ENCODE results near the gene ANGPTL1. TPM values are rescaled to one million over a fixed set of nuclear protein-coding genes. Genes with fewer than 3 reads are reported as not detected.

The ANGPTL1 gene
- total and polyA plus RNA-seq, 3 donors from 2014 or later, result 5.0 to 18.4 (median 14.7) TPM

DNA sequence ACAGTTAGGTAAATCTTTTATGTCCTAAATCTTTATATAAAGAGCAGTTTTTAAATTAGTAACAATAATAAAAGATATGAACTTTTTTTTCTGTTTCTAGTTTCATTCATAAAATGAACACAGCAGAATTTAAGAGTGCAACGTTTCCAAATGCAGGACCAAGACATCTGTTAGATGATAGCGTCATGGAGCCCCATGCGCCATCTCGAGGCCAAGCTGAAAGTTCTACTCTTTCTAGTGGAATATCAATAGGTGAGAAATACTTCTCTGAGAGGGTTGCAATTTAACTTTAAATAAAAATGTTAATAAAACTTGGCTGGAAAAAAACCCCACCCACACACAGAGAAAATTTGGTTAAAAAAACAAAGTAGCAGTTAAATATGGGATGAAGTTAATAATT is 15.0 kb upstream of the ANGPTL1 start:
- no peaks in the 10 kb centered on the region for H3K4me1 ChIP-seq
- H3K9me3 ChIP-seq, result no peaks in the 10 kb centered on the region
- H3K4me3 ChIP-seq, result no peak overlapping the region
- 81 to 90% methylated on average over 4 of the region's 4 CpGs for WGBS, 2 donors
- no peak for DNase-seq
- H3K27ac ChIP-seq, result no peak overlapping the region
- intact Hi-C loops (cut with DNase I; ENCODE audit: low total_unique reads), result no loop called here
- TF ChIP-seq, protein P1, sequence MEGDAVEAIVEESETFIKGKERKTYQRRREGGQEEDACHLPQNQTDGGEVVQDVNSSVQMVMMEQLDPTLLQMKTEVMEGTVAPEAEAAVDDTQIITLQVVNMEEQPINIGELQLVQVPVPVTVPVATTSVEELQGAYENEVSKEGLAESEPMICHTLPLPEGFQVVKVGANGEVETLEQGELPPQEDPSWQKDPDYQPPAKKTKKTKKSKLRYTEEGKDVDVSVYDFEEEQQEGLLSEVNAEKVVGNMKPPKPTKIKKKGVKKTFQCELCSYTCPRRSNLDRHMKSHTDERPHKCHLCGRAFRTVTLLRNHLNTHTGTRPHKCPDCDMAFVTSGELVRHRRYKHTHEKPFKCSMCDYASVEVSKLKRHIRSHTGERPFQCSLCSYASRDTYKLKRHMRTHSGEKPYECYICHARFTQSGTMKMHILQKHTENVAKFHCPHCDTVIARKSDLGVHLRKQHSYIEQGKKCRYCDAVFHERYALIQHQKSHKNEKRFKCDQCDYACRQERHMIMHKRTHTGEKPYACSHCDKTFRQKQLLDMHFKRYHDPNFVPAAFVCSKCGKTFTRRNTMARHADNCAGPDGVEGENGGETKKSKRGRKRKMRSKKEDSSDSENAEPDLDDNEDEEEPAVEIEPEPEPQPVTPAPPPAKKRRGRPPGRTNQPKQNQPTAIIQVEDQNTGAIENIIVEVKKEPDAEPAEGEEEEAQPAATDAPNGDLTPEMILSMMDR (IDR thresholded peaks at IDR 0.05), result no peak
- no peaks in the 10 kb centered on the region for H3K36me3 ChIP-seq (ENCODE audit: low read depth, missing control alignments)
- H3K27me3 ChIP-seq, result no peaks in the 10 kb centered on the region

GRCh38 chr1:178881950-178882349 is 11.1 kb upstream of the ANGPTL1 start:
- no peak for DNase-seq
- no peaks in the 10 kb centered on the region for H3K36me3 ChIP-seq (ENCODE audit: low read depth, missing control alignments)
- no peak overlapping the region for H3K27ac ChIP-seq
- TF ChIP-seq, protein P1 (IDR thresholded peaks at IDR 0.05), result no peak
- no peak for TF ChIP-seq POLR2A (IDR thresholded peaks at IDR 0.05)
- WGBS, 2 donors, result 96 to 99% methylated on average over 3 of the region's 3 CpGs
- no peaks in the 10 kb centered on the region for H3K27me3 ChIP-seq
- H3K9me3 ChIP-seq, result no peaks in the 10 kb centered on the region
- no peaks in the 10 kb centered on the region for H3K4me1 ChIP-seq
- intact Hi-C loops (cut with DNase I; ENCODE audit: low total_unique reads), result no loop called here
- H3K4me3 ChIP-seq, result no peak overlapping the region

GRCh38 chr1:178877896-178878295 is 7.0 kb upstream of the ANGPTL1 start:
- DNase-seq, result no peak
- intact Hi-C loops (cut with DNase I; ENCODE audit: low total_unique reads), result no loop called here
- no peaks in the 10 kb centered on the region for H3K27me3 ChIP-seq
- no peak for TF ChIP-seq POLR2A (IDR thresholded peaks at IDR 0.05)
- TF ChIP-seq, protein P1 (IDR thresholded peaks at IDR 0.05), result no peak
- no peak overlapping the region for H3K27ac ChIP-seq
- no peaks in the 10 kb centered on the region for H3K9me3 ChIP-seq
- H3K4me1 ChIP-seq, result no peaks in the 10 kb centered on the region
- no peak overlapping the region for H3K4me3 ChIP-seq
- H3K36me3 ChIP-seq (ENCODE audit: low read depth, missing control alignments), result no peaks in the 10 kb centered on the region
- 91 to 94% methylated on average over 3 of the region's 3 CpGs for WGBS, 2 donors

DNA sequence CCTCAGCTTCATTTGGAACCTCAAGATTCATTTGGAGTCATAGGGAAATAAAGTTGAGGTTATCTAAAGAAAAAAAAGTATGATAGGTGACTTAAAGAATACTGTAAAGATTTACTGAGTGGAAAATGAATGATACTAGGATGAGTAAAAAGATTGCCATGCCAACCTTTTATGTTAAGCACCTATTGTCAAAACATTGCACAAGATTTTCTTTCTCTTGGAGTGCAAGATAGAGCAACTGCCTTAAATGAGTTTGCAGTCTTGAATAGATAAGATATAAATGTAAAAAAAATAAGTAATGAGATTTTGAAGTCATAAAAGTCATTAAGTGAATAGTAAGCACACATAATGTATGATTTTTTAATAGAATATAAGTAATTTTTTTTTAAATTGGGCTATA is 5.1 kb upstream of the ANGPTL1 start:
- intact Hi-C loops (cut with DNase I; ENCODE audit: low total_unique reads), result no loop called here
- H3K27me3 ChIP-seq, result no peaks in the 10 kb centered on the region
- H3K36me3 ChIP-seq (ENCODE audit: low read depth, missing control alignments), result no peaks in the 10 kb centered on the region
- H3K4me1 ChIP-seq, result no peaks in the 10 kb centered on the region
- H3K9me3 ChIP-seq, result no peaks in the 10 kb centered on the region
- no peak for TF ChIP-seq POLR2A (IDR thresholded peaks at IDR 0.05)
- TF ChIP-seq, protein P1 (IDR thresholded peaks at IDR 0.05), result no peak
- no peak for DNase-seq
- H3K27ac ChIP-seq, result no peak overlapping the region
- no peak overlapping the region for H3K4me3 ChIP-seq

- no peaks in the 10 kb centered on the region for H3K36me3 ChIP-seq (ENCODE audit: low read depth, missing control alignments)
- no peak overlapping the region for H3K4me3 ChIP-seq
- no peak overlapping the region for H3K27ac ChIP-seq
- intact Hi-C loops (cut with DNase I; ENCODE audit: low total_unique reads), result no loop called here
- no peak for DNase-seq
- WGBS, 2 donors, result 88 to 94% methylated on average over 2 of the region's 2 CpGs
- no peaks in the 10 kb centered on the region for H3K4me1 ChIP-seq
- no peaks in the 10 kb centered on the region for H3K27me3 ChIP-seq
- H3K9me3 ChIP-seq, result no peaks in the 10 kb centered on the region
- TF ChIP-seq, protein P1 (IDR thresholded peaks at IDR 0.05), result no peak
- no peak for TF ChIP-seq POLR2A (IDR thresholded peaks at IDR 0.05)
These were observed 4.1 kb upstream of the ANGPTL1 start for GRCh38 chr1:178874966-178875365.
